Fibroblast of mammary gland (primary cell): ENCODE measurements around the gene IGF2BP2.
"Not testable (repeated sequence)": the region's sequence is repeated elsewhere in the genome, so short reads cannot be mapped to it uniquely, and the experiment has no call there.

Experiments used
- DNase-seq: peaks from one replicate; pipeline ENCODE4 v3.0.0-alpha.2; 2010; ENCODE audit warnings: low read depth
- H3K4me3 ChIP-seq: 2 replicates; pipeline ENCODE4 v1.5.1; 2011; ENCODE audit warnings: low read depth, mild to moderate bottlenecking, low read length, moderate library complexity; ENCODE audit not compliant: control insufficient read depth
- CTCF ChIP-seq: conservative IDR thresholded peaks from 2 replicates; pipeline ENCODE4 v1.5.1; 2011; ENCODE audit warnings: low read depth, low read length, inconsistent platforms; ENCODE audit not compliant: control insufficient read depth, insufficient read depth

IGF2BP2 gene

DNA sequence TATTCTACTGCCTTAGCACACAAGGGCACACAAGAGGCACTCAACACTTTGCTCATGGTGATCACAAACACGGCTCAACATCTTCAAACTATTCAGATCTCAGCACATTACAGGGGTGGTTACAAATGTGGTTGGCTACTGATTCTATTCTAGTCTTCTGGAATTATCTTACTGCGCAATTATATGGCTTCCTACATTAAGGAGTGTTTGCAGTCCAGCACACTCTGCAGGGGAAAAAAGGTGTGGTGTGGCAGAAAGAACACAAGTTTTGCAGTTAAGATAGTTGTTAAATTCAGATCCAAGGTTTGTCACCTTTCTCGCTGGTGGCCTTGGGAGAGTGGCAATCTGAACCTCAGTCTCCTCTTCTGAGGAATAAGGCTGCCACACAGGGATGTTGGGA, 31.9 kb downstream of the IGF2BP2 start:
- TF ChIP-seq CTCF = no peak
- H3K4me3 ChIP-seq = no peak overlapping the region
- DNase-seq = no peak

GRCh38 chr3:185789891-185790830, 34.7 kb downstream of the IGF2BP2 start:
- no peak for DNase-seq
- no peak for TF ChIP-seq CTCF
- H3K4me3 ChIP-seq = no peak overlapping the region

DNA sequence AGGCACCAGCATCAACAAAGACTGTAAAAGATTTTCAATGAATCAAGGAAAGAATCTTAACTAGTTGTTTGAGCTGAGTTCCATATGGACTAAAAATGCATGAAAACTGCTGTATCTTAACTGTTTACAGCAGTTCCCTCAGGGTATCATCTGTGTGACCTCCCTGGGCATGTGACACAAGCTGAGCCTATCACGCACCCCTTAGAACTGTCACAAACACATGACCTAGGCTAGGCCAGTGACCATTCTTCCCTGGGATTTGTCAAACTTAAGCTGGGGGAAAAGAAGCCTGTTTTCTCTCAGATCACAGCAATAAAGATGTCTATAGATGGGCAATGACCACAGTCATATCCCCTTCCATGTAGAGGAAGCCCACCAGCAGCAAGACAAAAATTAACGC, 35.7 kb downstream of the IGF2BP2 start:
- TF ChIP-seq CTCF = no peak
- H3K4me3 ChIP-seq = no peak overlapping the region
- DNase-seq = no peak

DNA sequence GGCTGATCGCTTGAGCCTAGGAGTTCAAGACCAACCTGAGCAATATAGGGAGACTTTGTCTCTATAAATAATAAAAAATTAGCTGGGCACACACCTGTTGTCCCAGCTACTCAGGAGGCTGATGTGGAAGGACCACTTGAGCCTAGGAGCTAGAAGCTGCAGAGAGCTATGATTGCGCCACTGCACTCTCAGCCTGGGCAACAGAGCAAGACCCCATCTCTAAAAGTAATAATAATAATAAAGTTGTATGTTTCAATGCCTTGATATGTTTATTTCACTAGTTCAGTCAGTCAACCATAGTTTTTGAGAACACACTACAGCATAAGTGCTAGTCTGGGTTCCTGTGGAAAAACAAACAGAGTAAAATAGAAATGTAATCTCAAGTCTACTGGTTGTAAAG, 36.5 kb downstream of the IGF2BP2 start:
- no peak for TF ChIP-seq CTCF
- H3K4me3 ChIP-seq = no peak overlapping the region
- DNase-seq = no peak

- TF ChIP-seq CTCF = no peak
- no peak for DNase-seq
- H3K4me3 ChIP-seq = no peak overlapping the region
Measured at GRCh38 chr3:185786956-185787877, 37.6 kb downstream of the IGF2BP2 start.

GRCh38 chr3:185786258-185786657, 38.6 kb downstream of the IGF2BP2 start:
- not testable (repeated sequence) for H3K4me3 ChIP-seq, DNase-seq

DNA sequence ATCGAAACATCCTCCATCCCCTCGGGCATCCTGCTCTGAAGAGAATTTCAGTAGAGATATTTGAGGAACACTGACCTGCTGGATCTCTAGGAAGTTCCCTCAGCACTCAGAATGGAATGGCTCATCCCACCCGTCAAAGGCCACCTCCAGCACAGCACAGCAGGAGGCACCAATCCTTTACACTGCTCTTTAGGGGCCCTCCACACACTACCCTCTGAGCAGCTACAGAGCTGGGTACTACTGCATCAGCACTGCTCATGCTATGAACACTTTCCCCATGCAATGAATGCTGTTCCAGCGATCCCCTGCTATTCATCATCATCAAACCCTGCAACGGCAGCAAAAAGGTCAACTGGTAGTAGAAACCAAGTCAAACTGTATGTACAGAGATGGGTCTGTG, 40.5 kb downstream of the IGF2BP2 start:
- no peak overlapping the region for H3K4me3 ChIP-seq
- TF ChIP-seq CTCF = no peak
- no peak for DNase-seq
